ENCODE results near the gene GPR173.

The GPR173 gene

GRCh38 chrX:53086464-53086863 is 37.9 kb downstream of the GPR173 start:
- no peak for DNase-seq (ENCODE audit: extremely low spot score, insufficient read length, low read depth)
- FAIRE-seq: no peak

- no peak for DNase-seq (ENCODE audit: extremely low spot score, insufficient read length, low read depth)
- no peak for FAIRE-seq
Observed at GRCh38 chrX:53087388-53087831, 38.8 kb downstream of the GPR173 start.

- no peak for DNase-seq (ENCODE audit: extremely low spot score, insufficient read length, low read depth)
- FAIRE-seq: peak; percentile 84
Observed at GRCh38 chrX:53088136-53088974, 39.8 kb downstream of the GPR173 start.

- DNase-seq (ENCODE audit: extremely low spot score, insufficient read length, low read depth) (no peak), FAIRE-seq (peak; percentile 93)
Observed at GRCh38 chrX:53089224-53089842, 40.7 kb downstream of the GPR173 start.

- DNase-seq (ENCODE audit: extremely low spot score, insufficient read length, low read depth) (no peak), FAIRE-seq (no peak)
Observed at GRCh38 chrX:53089925-53090324, 41.3 kb downstream of the GPR173 start.

- FAIRE-seq (no peak), DNase-seq (ENCODE audit: extremely low spot score, insufficient read length, low read depth) (no peak)
Observed at GRCh38 chrX:53091354-53091753, 42.8 kb downstream of the GPR173 start.

GRCh38 chrX:53093177-53093655 is 44.6 kb downstream of the GPR173 start:
- DNase-seq (ENCODE audit: extremely low spot score, insufficient read length, low read depth) (peak; percentile 35), FAIRE-seq (peak; percentile 85)

- DNase-seq (ENCODE audit: extremely low spot score, insufficient read length, low read depth) (peak; percentile 64), FAIRE-seq (peak; percentile 98)
Observed at GRCh38 chrX:53093748-53094581, 45.4 kb downstream of the GPR173 start, which contains the start of gene KANTR. KANTR (plus strand) TSS chrX:53094142; CDS start chrX:53124273, 30,131 bp downstream.

GRCh38 chrX:53094582-53094905 is 46.0 kb downstream of the GPR173 start:
- FAIRE-seq (peak; percentile 62), DNase-seq (ENCODE audit: extremely low spot score, insufficient read length, low read depth) (no peak)

- DNase-seq (ENCODE audit: extremely low spot score, insufficient read length, low read depth) (no peak), FAIRE-seq (no peak)
Observed at GRCh38 chrX:53095796-53096195, 47.2 kb downstream of the GPR173 start.

- no peak for DNase-seq (ENCODE audit: extremely low spot score, insufficient read length, low read depth)
- no peak for FAIRE-seq
Observed at GRCh38 chrX:53114864-53115549, 66.4 kb downstream of the GPR173 start.

GRCh38 chrX:53115550-53115874 is 66.9 kb downstream of the GPR173 start:
- DNase-seq (ENCODE audit: extremely low spot score, insufficient read length, low read depth) (no peak), FAIRE-seq (no peak)

GRCh38 chrX:53116101-53116500 is 67.5 kb downstream of the GPR173 start:
- FAIRE-seq (no peak), DNase-seq (ENCODE audit: extremely low spot score, insufficient read length, low read depth) (no peak)

GRCh38 chrX:53122013-53122412 is 73.4 kb downstream of the GPR173 start:
- DNase-seq (ENCODE audit: extremely low spot score, insufficient read length, low read depth) (no peak), FAIRE-seq (no peak)

- DNase-seq (ENCODE audit: extremely low spot score, insufficient read length, low read depth) (no peak), FAIRE-seq (no peak)
Observed at GRCh38 chrX:53125506-53125905, 76.9 kb downstream of the GPR173 start.

- FAIRE-seq (no peak), DNase-seq (ENCODE audit: extremely low spot score, insufficient read length, low read depth) (no peak)
Observed at GRCh38 chrX:53126377-53126776, 77.8 kb downstream of the GPR173 start.

- no peak for FAIRE-seq
- no peak for DNase-seq (ENCODE audit: extremely low spot score, insufficient read length, low read depth)
Observed at GRCh38 chrX:53128097-53128749, 79.6 kb downstream of the GPR173 start.

Data from GM18507 (cell line).